HepG2 (cell line): ENCODE measurements around the gene SECTM1. TPM values are rescaled to one million over a fixed set of nuclear protein-coding genes. Genes with fewer than 3 reads are reported as not detected.

Experiments used
- ETV5 ChIP-seq: IDR thresholded peaks from 2 replicates; pipeline ENCODE4 v1.6.1; 2018; ENCODE audit warnings: missing biosample characterization, missing genetic modification reagents, inconsistent platforms, borderline replicate concordance
- FIP1L1 ChIP-seq: fragments of 200-400 bp; formaldehyde crosslinking; IDR thresholded peaks from 2 replicates; pipeline ENCODE4 v1.6.1; 2018; ENCODE audit warnings: low read depth, mild to moderate bottlenecking, low read length, moderate library complexity, borderline replicate concordance; ENCODE audit not compliant: insufficient read depth
- MTF2 ChIP-seq: sonication (generic); formaldehyde crosslinking; IDR thresholded peaks from 2 replicates; pipeline ENCODE4 v1.5.0; 2020; ENCODE audit warnings: missing genetic modification reagents, borderline replicate concordance
- MXI1 ChIP-seq: IDR thresholded peaks from 3 replicates; pipeline ENCODE4 v1.6.1; 2012; ENCODE audit warnings: low read depth, low read length, inconsistent platforms, borderline replicate concordance
- NFE2L1 ChIP-seq: sonication (generic); formaldehyde crosslinking; IDR thresholded peaks from 2 replicates; pipeline ENCODE4 v1.4.0; 2020; ENCODE audit warnings: missing genetic modification reagents, mild to moderate bottlenecking, borderline replicate concordance
- NFRKB ChIP-seq: fragments of 450-650 bp; IDR thresholded peaks from 2 replicates; pipeline ENCODE4 v1.6.1; 2017
- NFYB ChIP-seq: sonication (generic); formaldehyde crosslinking; IDR thresholded peaks from 2 replicates; pipeline ENCODE4 v1.4.0; 2020; ENCODE audit warnings: missing genetic modification reagents
- NKX3-1 ChIP-seq: sonication (generic); formaldehyde crosslinking; IDR thresholded peaks from 2 replicates; pipeline ENCODE4 v1.5.0; 2020; ENCODE audit warnings: missing genetic modification reagents
- PHF20 ChIP-seq: sonication (generic); formaldehyde crosslinking; IDR thresholded peaks from 2 replicates; pipeline ENCODE4 v1.5.0; 2020; ENCODE audit warnings: mild to moderate bottlenecking, missing genetic modification reagents
- PITX1 ChIP-seq: sonication (generic); formaldehyde crosslinking; IDR thresholded peaks from 2 replicates; pipeline ENCODE4 v1.5.1; 2020; ENCODE audit warnings: mild to moderate bottlenecking, missing genetic modification reagents
- POGZ ChIP-seq: sonication (generic); formaldehyde crosslinking; IDR thresholded peaks from 2 replicates; pipeline ENCODE4 v1.4.0; 2020; ENCODE audit warnings: mild to moderate bottlenecking, missing genetic modification reagents
- POLR2AphosphoS5 ChIP-seq: IDR thresholded peaks from 2 replicates; pipeline ENCODE4 v1.6.1; 2012; ENCODE audit warnings: low read depth, low read length
- SOX13 ChIP-seq, 3 experiments: fragments of 450-650 bp in 1 of 3; sonication (generic) in 1 of 3; formaldehyde crosslinking in 1 of 3; IDR thresholded peaks in 2 of 3; conservative IDR thresholded peaks in 1 of 3; 2 replicates each; pipeline versions ENCODE4 v1.5.0 to v1.6.1; 2016 to 2020; ENCODE audit warnings: antibody characterized with exemption in 1 of 3, mild to moderate bottlenecking in 1 of 3, missing compliant biosample characterization in 1 of 3, missing genetic modification reagents in 1 of 3, moderate library complexity in 1 of 3
- SRSF4 ChIP-seq: fragments of 200-400 bp; formaldehyde crosslinking; IDR thresholded peaks from one replicate; pipeline ENCODE4 v1.6.1; 2018; ENCODE audit warnings: mild to moderate bottlenecking, low read depth, low read length, moderate library complexity; ENCODE audit not compliant: poor library complexity, severe bottlenecking
- ZFP41 ChIP-seq: sonication (generic); formaldehyde crosslinking; IDR thresholded peaks from 2 replicates; pipeline ENCODE4 v1.4.0; 2020; ENCODE audit warnings: mild to moderate bottlenecking, missing genetic modification reagents, borderline replicate concordance
- ZNF18 ChIP-seq: sonication (generic); formaldehyde crosslinking; IDR thresholded peaks from 2 replicates; pipeline ENCODE4 v1.8.0; 2022; ENCODE audit warnings: mild to moderate bottlenecking, missing genetic modification reagents; ENCODE audit not compliant: insufficient replicate concordance
- ZNF264 ChIP-seq: sonication (generic); formaldehyde crosslinking; IDR thresholded peaks from 2 replicates; pipeline ENCODE4 v1.4.0; 2020; ENCODE audit warnings: missing genetic modification reagents
- ZNF280B ChIP-seq: sonication (generic); formaldehyde crosslinking; IDR thresholded peaks from 2 replicates; pipeline ENCODE4 v1.5.0; 2020; ENCODE audit warnings: missing genetic modification reagents, mild to moderate bottlenecking, borderline replicate concordance
- ZNF557 ChIP-seq: sonication (generic); formaldehyde crosslinking; IDR thresholded peaks from 2 replicates; pipeline ENCODE4 v1.4.0; 2020; ENCODE audit warnings: missing genetic modification reagents
- ZNF615 ChIP-seq: sonication (generic); formaldehyde crosslinking; IDR thresholded peaks from 2 replicates; pipeline ENCODE4 v1.5.0; 2020; ENCODE audit warnings: mild to moderate bottlenecking, missing genetic modification reagents, borderline replicate concordance
- ZNF841 ChIP-seq: sonication (generic); formaldehyde crosslinking; IDR thresholded peaks from 2 replicates; pipeline ENCODE4 v1.8.1; 2023; ENCODE audit warnings: missing genetic modification reagents, borderline replicate concordance
- polyA plus RNA-seq, 8 experiments: library from polyadenylated mRNA; depleted of rRNA in 3 of 8; stranded (reverse) in 7 of 8; unstranded in 1 of 8; fragments of >200 nt; fragmentation: Illumina TruSeq in 4 of 8; extraction: Trizol in 4 of 8; gene quantifications; 2 replicates each; pipeline versions ENCODE4 v1.2.1 to v1.2.3, GENCODE V29; 2011 to 2016; ENCODE audit warnings: low read depth in 4 of 8, missing spikeins in 1 of 8, mixed read lengths in 1 of 8; ENCODE audit not compliant: insufficient read depth in 1 of 8
- total RNA-seq, 5 experiments: library from RNA; depleted of rRNA; stranded (reverse); fragments of >200 nt; fragmentation: Illumina TruSeq; extraction: Trizol; gene quantifications; 2 replicates each; pipeline ENCODE4 v1.2.3, GENCODE V29; 2016; ENCODE audit warnings: low read depth in 1 of 5
- TF ChIP-seq, protein P1 (sequence below): sonication (generic); formaldehyde crosslinking; conservative IDR thresholded peaks from 2 replicates; pipeline ENCODE4 v1.8.1; 2023; ENCODE audit warnings: missing genetic modification reagents

Gene SECTM1
- total and polyA plus RNA-seq, 2 of the 13 experiments (the other 11 are each of a cell fraction or from before 2014, with no cell fraction given): 3.5 to 5.3 TPM

GRCh38 chr17:82272495-82273326, 60.9 kb downstream of the SECTM1 start (continued):
- peak; percentile 61; the same call in 1 of the 3 replicates for TF ChIP-seq MXI1
- no peak for TF ChIP-seq SOX13 (IDR thresholded peaks at IDR 0.05)
- peak in 1 of 2 experiments; percentile 66; a peak in 1 of 4 replicates for TF ChIP-seq SOX13 (CRISPR knock-in tag; conservative IDR thresholded peaks at IDR 0.05 in 1 of 2, IDR thresholded peaks at IDR 0.05 in 1 of 2)
- no peak for TF ChIP-seq POGZ (CRISPR knock-in tag)
- no peak for TF ChIP-seq PHF20
- TF ChIP-seq, protein P1, sequence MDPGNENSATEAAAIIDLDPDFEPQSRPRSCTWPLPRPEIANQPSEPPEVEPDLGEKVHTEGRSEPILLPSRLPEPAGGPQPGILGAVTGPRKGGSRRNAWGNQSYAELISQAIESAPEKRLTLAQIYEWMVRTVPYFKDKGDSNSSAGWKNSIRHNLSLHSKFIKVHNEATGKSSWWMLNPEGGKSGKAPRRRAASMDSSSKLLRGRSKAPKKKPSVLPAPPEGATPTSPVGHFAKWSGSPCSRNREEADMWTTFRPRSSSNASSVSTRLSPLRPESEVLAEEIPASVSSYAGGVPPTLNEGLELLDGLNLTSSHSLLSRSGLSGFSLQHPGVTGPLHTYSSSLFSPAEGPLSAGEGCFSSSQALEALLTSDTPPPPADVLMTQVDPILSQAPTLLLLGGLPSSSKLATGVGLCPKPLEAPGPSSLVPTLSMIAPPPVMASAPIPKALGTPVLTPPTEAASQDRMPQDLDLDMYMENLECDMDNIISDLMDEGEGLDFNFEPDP (CRISPR knock-in tag): no peak
- no peak for TF ChIP-seq NKX3-1 (CRISPR knock-in tag)
- TF ChIP-seq NFE2L1 (CRISPR knock-in tag): no peak
- TF ChIP-seq ZNF280B (CRISPR knock-in tag): no peak
- 0 out of 2 replicates have a peak, but pooled peaks have one; percentile 34 for TF ChIP-seq ZNF557
- TF ChIP-seq ETV5 (CRISPR knock-in tag): no peak
- no peak for TF ChIP-seq NFYB (CRISPR knock-in tag)
- no peak for TF ChIP-seq ZNF841 (CRISPR knock-in tag)
- TF ChIP-seq ZNF615 (CRISPR knock-in tag): no peak
- TF ChIP-seq ZNF18 (CRISPR knock-in tag): peak; percentile 25
- TF ChIP-seq MTF2 (CRISPR knock-in tag): no peak
- TF ChIP-seq FIP1L1: no peak
- 0 out of 2 replicates have a peak, but pooled peaks have one; percentile 23 for TF ChIP-seq POLR2AphosphoS5
- no peak for TF ChIP-seq SRSF4
- TF ChIP-seq NFRKB: no peak
- no peak for TF ChIP-seq ZNF264 (CRISPR knock-in tag)
- no peak for TF ChIP-seq PITX1 (CRISPR knock-in tag)
- no peak for TF ChIP-seq ZFP41 (CRISPR knock-in tag)
